Measurements from ENCODE around the gene NOP16.

GRCh38 chr5:176334031-176334770 is 54.2 kb downstream of the NOP16 start:
- TF ChIP-seq EHMT2 (IDR thresholded peaks at IDR 0.05; ENCODE audit: low read depth) (no peak), POLR2A (IDR thresholded peaks at IDR 0.05; ENCODE audit: low read length) (no peak), SREBF2 (IDR thresholded peaks at IDR 0.05) (no peak), RAD21 (conservative IDR thresholded peaks at IDR 0.05 in 1 of 2, IDR thresholded peaks at IDR 0.05 in 1 of 2) (no peak), CTCF (IDR thresholded peaks at IDR 0.05) (no peak), RCOR1 (IDR thresholded peaks at IDR 0.05; ENCODE audit: low read depth, low read length) (no peak), JUN (IDR thresholded peaks at IDR 0.05) (no peak), MAX (IDR thresholded peaks at IDR 0.05) (no peak), USF2 (IDR thresholded peaks at IDR 0.05) (no peak), EP300 (IDR thresholded peaks at IDR 0.05) (no peak), CEBPB (IDR thresholded peaks at IDR 0.05) (no peak), HMGXB4 (CRISPR knock-in tag; IDR thresholded peaks at IDR 0.05; ENCODE audit: borderline replicate concordance) (no peak), NPAS2 (CRISPR knock-in tag; IDR thresholded peaks at IDR 0.05; ENCODE audit: borderline replicate concordance) (no peak), CHD2 (IDR thresholded peaks at IDR 0.05; ENCODE audit: low read length, partially characterized antibody) (no peak)
